Esophagus (tissue), 2 donors: ENCODE data around the gene ELN. TPM values are rescaled to one million over a fixed set of nuclear protein-coding genes. Genes with fewer than 3 reads are reported as not detected.
A peak's percentile ranks its signal among the peaks of the same experiment; 100 is the strongest.
"Not testable (repeated sequence)": the region's sequence is repeated elsewhere in the genome, so short reads cannot be mapped to it uniquely, and the experiment has no call there.

ENCODE experiments used
- H3K27ac ChIP-seq, 2 donors: one replicate each; pipeline ENCODE4 v1.5.1; 2013; ENCODE audit warnings: low read depth in 2 of 2, mild to moderate bottlenecking in 2 of 2, inconsistent platforms in 1 of 2, low read length in 1 of 2, moderate library complexity in 1 of 2
- H3K27me3 ChIP-seq, 2 donors: one replicate each; pipeline ENCODE4 v1.6.1; 2013; ENCODE audit warnings: low read length in 2 of 2, control low read depth in 1 of 2, mild to moderate bottlenecking in 1 of 2; ENCODE audit not compliant: insufficient read depth in 2 of 2, control insufficient read depth in 1 of 2
- H3K36me3 ChIP-seq, 2 donors: one replicate each; pipeline ENCODE4 v1.6.1; 2013; ENCODE audit warnings: low read length in 1 of 2; ENCODE audit not compliant: control insufficient read depth in 2 of 2, insufficient read depth in 2 of 2
- H3K4me1 ChIP-seq, 2 donors: one replicate each; pipeline ENCODE4 v1.6.1; 2013; ENCODE audit warnings: low read length in 1 of 2; ENCODE audit not compliant: control insufficient read depth in 2 of 2, insufficient read depth in 2 of 2
- H3K4me3 ChIP-seq, 2 donors: one replicate each; pipeline ENCODE4 v1.5.1; 2013; ENCODE audit warnings: low read length in 2 of 2, mild to moderate bottlenecking in 2 of 2, low read depth in 1 of 2, moderate library complexity in 1 of 2
- H3K9me3 ChIP-seq, 2 donors: one replicate each; pipeline ENCODE4 v1.6.1; 2013; ENCODE audit warnings: mild to moderate bottlenecking in 2 of 2, low read depth in 1 of 2, low read length in 1 of 2, moderate library complexity in 1 of 2; ENCODE audit not compliant: control insufficient read depth in 2 of 2, insufficient read depth in 1 of 2
- WGBS, 2 donors: extraction: QIAGEN DNeasy Blood & Tissue Kit; methylation state at CpG; one replicate each; pipeline ENCODE4 v1.1.7; 2013; 5-methylcytosine and 5-hydroxymethylcytosine counted together
- polyA plus RNA-seq, 2 donors: library from polyadenylated mRNA; stranded (reverse); fragments of 200-250 nt; gene quantifications; one replicate each; pipeline ENCODE4 v1.2.3, GENCODE V29; 2013
- donor health status: healthy with polysubstance abuse.
- donor health status: Bipolar disorder and iron deficiency.

Gene ELN
- polyA plus RNA-seq: 10 to 100 TPM; 12.6 to 25.7 TPM

- Histone ChIP-seq H3K4me1 (peaks cover 0 to 14% of the 10 kb centered on the region in 2 donors), H3K4me3 (peak within 1 kb of the TSS; percentile 30 to 55), H3K36me3 (no peaks in the 10 kb centered on the region), H3K9me3 (no peaks in the 10 kb centered on the region), H3K27me3 (peaks cover 0 to 5% of the 10 kb centered on the region in 2 donors), H3K27ac (peak within 1 kb of the TSS; percentile 71 to 78)
- 5 to 17% methylated on average over 33 to 38 of the region's 39 CpGs for WGBS, 2 donors
These were observed at the start of gene ELN for GRCh38 chr7:74027683-74028320. TSS of gene ELN (plus strand) at chr7:74028173. CDS start at chr7:74028188, 15 bp downstream.

GRCh38 chr7:73978661-73979563 lies 49.1 kb upstream of the ELN start:
- no peak overlapping the region for H3K4me3 ChIP-seq
- WGBS, 2 donors: 62 to 68% methylated on average over 24 of the region's 24 CpGs
- H3K4me1 ChIP-seq: peaks cover 2 to 6% of the 10 kb centered on the region in 2 donors
- H3K27me3 ChIP-seq: no peaks in the 10 kb centered on the region
- no peaks in the 10 kb centered on the region for H3K36me3 ChIP-seq
- H3K9me3 ChIP-seq: no peaks in the 10 kb centered on the region
- H3K27ac ChIP-seq: no peak overlapping the region

GRCh38 chr7:73979656-73980055 lies 48.3 kb upstream of the ELN start:
- not testable (repeated sequence) for H3K9me3 ChIP-seq, H3K4me3 ChIP-seq, H3K4me1 ChIP-seq, H3K36me3 ChIP-seq, H3K27ac ChIP-seq, H3K27me3 ChIP-seq
- WGBS, 2 donors: 91 to 93% methylated on average over 9 of the region's 9 CpGs

GRCh38 chr7:73980206-73980605 lies 47.8 kb upstream of the ELN start:
- Histone ChIP-seq H3K27ac (no peak overlapping the region), H3K27me3 (no peaks in the 10 kb centered on the region), H3K4me1 (peaks cover 2 to 6% of the 10 kb centered on the region in 2 donors), H3K4me3 (no peak overlapping the region), H3K9me3 (no peaks in the 10 kb centered on the region), H3K36me3 (no peaks in the 10 kb centered on the region)
- 44 to 68% methylated on average over 6 of the region's 6 CpGs for WGBS, 2 donors

GRCh38 chr7:73981933-73982332 lies 46.0 kb upstream of the ELN start:
- WGBS, 2 donors: 75 to 81% methylated on average over 7 of the region's 7 CpGs

GRCh38 chr7:73983437-73984164 lies 44.4 kb upstream of the ELN start:
- no peak overlapping the region for H3K4me3 ChIP-seq
- 75 to 86% methylated on average over 22 of the region's 22 CpGs for WGBS, 2 donors
- H3K4me1 ChIP-seq: peaks cover 4% of the 10 kb centered on the region in 2 donors
- no peaks in the 10 kb centered on the region for H3K9me3 ChIP-seq
- H3K27me3 ChIP-seq: no peaks in the 10 kb centered on the region
- H3K36me3 ChIP-seq: no peaks in the 10 kb centered on the region
- no peak overlapping the region for H3K27ac ChIP-seq

More at GRCh38 chr7:73981933-73982332, 46.0 kb upstream of the ELN start:
- Histone ChIP-seq H3K27me3 (no peaks in the 10 kb centered on the region), H3K4me1 (peaks cover 4 to 6% of the 10 kb centered on the region in 2 donors), H3K36me3 (no peaks in the 10 kb centered on the region), H3K27ac (no peak overlapping the region), H3K4me3 (no peak overlapping the region), H3K9me3 (no peaks in the 10 kb centered on the region)

GRCh38 chr7:73984481-73985205 lies 43.3 kb upstream of the ELN start:
- no peaks in the 10 kb centered on the region for H3K27me3 ChIP-seq
- H3K9me3 ChIP-seq: no peaks in the 10 kb centered on the region
- H3K27ac ChIP-seq: no peak overlapping the region
- WGBS, 2 donors: 86 to 89% methylated on average over 19 of the region's 19 CpGs
- H3K4me3 ChIP-seq: no peak overlapping the region
- peaks cover 0 to 2% of the 10 kb centered on the region in 2 donors for H3K4me1 ChIP-seq
- H3K36me3 ChIP-seq: no peaks in the 10 kb centered on the region

GRCh38 chr7:73985737-73986141 lies 42.2 kb upstream of the ELN start:
- peak overlapping the region; percentile 42 to 70 for H3K27ac ChIP-seq

GRCh38 chr7:73986158-73986631 lies 41.8 kb upstream of the ELN start:
- Histone ChIP-seq H3K27ac (peak overlapping the region; percentile 63 to 70), H3K9me3 (no peaks in the 10 kb centered on the region), H3K27me3 (no peaks in the 10 kb centered on the region), H3K4me1 (peaks cover 0 to 2% of the 10 kb centered on the region in 2 donors), H3K36me3 (no peaks in the 10 kb centered on the region), H3K4me3 (no peak overlapping the region)
- WGBS, 2 donors: 30 to 45% methylated on average over 17 of the region's 17 CpGs

More at GRCh38 chr7:73985737-73986141, 42.2 kb upstream of the ELN start:
- Histone ChIP-seq H3K4me3 (no peak overlapping the region), H3K36me3 (no peaks in the 10 kb centered on the region), H3K9me3 (no peaks in the 10 kb centered on the region), H3K4me1 (peaks cover 0 to 2% of the 10 kb centered on the region in 2 donors), H3K27me3 (no peaks in the 10 kb centered on the region)
- WGBS, 2 donors: 63 to 71% methylated on average over 12 to 13 of the region's 13 CpGs
